Eye (tissue), 1 donor: ENCODE data around the gene OR6C75.
"Not testable (repeated sequence)": the region's sequence is repeated elsewhere in the genome, so short reads cannot be mapped to it uniquely, and the experiment has no call there.

Experiments
- DNase-seq: peaks from one replicate; pipeline ENCODE4 v3.0.0-alpha.2; 2015

Gene OR6C75

DNA sequence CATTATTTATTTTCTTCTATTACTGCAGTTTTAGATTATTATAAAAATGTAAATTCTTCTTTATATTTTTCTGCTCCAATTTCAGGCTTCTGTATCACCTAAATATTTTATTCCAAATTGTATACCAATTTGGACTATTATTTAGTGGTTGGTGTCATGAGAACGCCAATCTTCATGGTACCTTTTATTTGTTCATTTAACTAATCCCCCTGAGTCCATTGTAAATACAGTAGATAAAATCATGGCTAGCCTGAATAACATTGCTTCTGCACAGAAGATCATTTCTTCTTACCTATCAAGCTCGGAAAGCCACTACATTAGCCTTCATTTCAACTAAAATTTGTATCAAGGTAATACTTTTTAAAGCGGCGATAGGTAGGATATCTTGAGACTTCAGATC, at the start of gene OR6C75:
Gene OR6C75, plus strand, starts transcription at position 301 of the 400 bp plus-strand sequence. CDS start 2,136 bp downstream, outside the sequence.
- DNase-seq = no peak

- DNase-seq = no peak
Measured at GRCh38 chr12:55314043-55314442, 48.7 kb upstream of the OR6C75 start, which contains the start of gene OR6C1. Gene OR6C1 (plus strand): TSS chr12:55314343. CDS start chr12:55320600, 6,257 bp downstream.

DNA sequence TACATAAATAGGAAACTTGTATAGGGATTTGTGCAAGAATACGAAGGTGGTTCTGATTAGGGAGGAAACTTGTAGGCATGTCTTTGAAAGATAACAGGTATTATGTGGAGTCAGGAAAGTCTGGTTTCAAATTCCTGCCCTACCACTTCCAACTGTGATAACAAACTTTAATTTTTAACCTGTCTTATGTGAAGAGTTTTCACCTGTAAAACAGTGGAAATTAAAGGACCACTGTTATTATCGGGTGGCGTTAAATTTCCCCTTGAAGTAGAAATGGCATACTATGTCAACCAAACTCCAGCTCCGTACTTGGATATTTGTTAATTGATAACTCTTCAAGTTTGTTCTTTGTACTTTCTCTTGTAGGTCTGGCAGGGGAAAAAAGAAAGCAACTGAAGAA, 42.6 kb upstream of the OR6C75 start:
- no peak for DNase-seq

- not testable (repeated sequence) for DNase-seq
Measured at GRCh38 chr12:55325801-55326200, 37.0 kb upstream of the OR6C75 start.

- DNase-seq = no peak
Measured at GRCh38 chr12:55330446-55330845, 32.3 kb upstream of the OR6C75 start, which contains the start of gene OR6C3. Gene OR6C3 (plus strand): TSS chr12:55330746. CDS start chr12:55331701, 955 bp downstream.

DNA sequence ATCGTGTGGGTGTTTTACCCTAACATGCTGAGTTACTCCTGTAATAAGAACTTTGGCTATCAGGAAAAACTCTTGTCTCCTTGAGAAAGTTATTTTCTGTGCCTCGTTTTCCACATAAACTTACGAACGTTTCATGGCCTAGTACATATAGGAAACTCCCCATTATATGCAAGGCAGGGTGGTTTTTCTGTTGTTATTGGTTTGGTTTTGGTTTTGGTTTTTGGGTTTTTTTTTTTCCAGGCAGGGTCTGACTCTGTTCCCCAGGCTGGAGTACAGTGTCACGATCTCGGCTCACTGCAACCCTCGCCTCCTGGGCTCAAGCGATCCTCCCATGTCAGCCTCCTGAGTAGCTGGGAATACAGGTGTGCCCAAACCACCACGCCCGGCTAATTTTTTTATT, 26.8 kb upstream of the OR6C75 start:
- DNase-seq = no peak

GRCh38 chr12:55355338-55355737, 7.4 kb upstream of the OR6C75 start:
- not testable (repeated sequence) for DNase-seq

- no peak for DNase-seq
Measured at GRCh38 chr12:55365086-55365485, 2.3 kb downstream of the OR6C75 start.

GRCh38 chr12:55372521-55372920, 9.7 kb downstream of the OR6C75 start:
- DNase-seq = no peak

DNA sequence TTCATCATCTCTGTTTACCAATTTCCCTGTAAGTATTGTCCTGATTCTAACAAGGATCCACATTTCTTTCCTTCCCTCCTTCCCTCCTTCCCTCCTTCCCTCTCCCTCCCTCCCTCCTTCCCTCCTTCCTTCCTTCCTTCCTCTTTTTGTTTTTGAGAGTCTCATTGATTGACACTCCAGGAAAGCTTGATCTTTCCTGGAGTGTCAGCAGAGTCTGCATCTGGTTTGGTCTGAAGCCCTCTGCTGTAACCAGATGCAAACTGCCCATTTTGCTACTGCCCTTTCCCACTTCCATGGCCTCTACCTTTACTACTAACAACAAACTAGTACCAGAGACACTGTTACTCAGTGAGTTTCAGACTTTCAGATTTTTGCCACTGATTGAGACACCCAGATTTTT, 23.1 kb downstream of the OR6C75 start:
- no peak for DNase-seq

GRCh38 chr12:55392032-55392795, 29.4 kb downstream of the OR6C75 start:
- no peak for DNase-seq

DNA sequence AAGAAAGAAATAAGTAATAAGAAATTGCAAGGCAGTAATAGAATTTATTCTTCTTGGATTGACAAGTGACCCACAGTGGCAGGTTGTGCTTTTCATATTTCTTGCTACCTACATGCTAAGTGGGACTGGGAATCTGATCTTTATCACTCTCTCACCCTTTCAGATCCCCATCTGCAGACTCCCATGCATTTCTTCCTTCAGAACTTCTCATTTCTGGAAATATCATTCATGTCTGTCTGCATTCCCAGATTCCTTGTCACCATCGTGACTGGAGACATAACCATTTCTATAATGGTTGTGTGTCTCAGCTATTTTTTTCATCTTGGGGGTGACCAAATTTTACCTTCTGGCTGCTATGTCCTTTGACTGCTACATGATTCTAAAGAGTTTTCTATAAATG, 33.6 kb downstream of the OR6C75 start:
- DNase-seq = no peak

DNA sequence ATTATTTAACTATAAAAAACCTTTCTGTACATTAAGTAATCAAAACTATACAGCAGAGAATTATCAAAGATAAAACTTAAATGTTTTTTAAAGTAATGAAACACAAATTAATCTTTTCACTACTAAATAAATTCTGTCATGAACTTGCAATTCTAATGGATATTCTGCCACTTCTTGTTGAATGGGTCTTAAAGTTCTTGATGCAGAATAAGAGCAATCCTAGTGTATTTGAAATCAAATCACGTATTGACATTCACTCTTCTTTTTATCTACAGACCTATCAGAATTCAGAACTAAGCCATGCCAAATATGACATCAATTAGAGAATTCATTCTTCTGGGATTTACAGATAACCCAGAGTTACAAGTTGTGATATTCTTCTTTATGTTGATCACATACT, 37.5 kb downstream of the OR6C75 start, which contains the start of gene OR6C65:
Gene OR6C65, plus strand, starts transcription at position 301 of the 400 bp plus-strand sequence. Its CDS starts 0 bp downstream, at position 301.
- DNase-seq = no peak

DNA sequence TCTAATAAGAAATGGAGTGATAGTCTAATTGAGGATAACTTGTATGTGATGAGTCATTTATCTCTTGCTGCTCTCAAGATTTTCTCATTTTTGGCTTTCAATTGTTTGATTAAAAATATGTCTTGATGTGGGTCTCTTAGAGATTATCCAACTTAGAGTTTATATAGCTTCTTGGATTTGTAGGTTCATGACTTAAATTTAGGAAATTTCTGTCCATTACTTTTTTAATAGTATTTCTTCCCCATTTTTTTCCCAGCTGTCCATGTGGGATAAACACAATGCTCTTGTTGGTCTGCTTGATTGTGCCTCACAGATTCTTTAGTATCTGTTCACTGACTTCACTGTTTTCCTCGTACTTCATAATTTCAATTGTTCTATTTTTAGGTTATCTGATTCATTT, 45.1 kb downstream of the OR6C75 start:
- DNase-seq = no peak

- DNase-seq = not testable (repeated sequence)
Measured at GRCh38 chr12:55409133-55409532, 46.4 kb downstream of the OR6C75 start.

GRCh38 chr12:55412138-55412537, 49.4 kb downstream of the OR6C75 start:
- DNase-seq = not testable (repeated sequence)

- not testable (repeated sequence) for DNase-seq
Measured at GRCh38 chr12:55413498-55414388, 51.0 kb downstream of the OR6C75 start.

- DNase-seq = peak; percentile 25
Measured at GRCh38 chr12:55414396-55414823, 51.6 kb downstream of the OR6C75 start.

DNA sequence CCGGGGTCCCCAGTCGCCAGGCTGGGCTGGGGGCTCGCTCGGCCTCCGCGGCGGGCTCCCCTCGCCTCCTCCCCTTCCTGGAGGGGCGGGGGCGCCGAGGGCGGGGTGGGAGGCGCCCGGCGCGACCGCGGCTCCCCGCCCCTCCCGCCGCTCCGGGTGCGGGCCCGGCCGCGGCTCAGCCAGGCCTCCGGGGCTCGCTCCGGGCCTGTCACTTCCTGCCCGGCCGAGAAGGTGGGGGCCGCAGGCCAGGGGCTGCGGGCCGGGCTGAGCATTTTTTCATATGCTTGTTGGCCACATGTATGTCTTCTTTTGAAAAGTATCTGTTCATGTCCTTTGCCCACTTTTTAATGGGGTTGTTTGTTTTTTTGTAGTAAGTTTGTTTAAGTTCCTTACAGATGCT, 52.1 kb downstream of the OR6C75 start:
- not testable (repeated sequence) for DNase-seq

DNA sequence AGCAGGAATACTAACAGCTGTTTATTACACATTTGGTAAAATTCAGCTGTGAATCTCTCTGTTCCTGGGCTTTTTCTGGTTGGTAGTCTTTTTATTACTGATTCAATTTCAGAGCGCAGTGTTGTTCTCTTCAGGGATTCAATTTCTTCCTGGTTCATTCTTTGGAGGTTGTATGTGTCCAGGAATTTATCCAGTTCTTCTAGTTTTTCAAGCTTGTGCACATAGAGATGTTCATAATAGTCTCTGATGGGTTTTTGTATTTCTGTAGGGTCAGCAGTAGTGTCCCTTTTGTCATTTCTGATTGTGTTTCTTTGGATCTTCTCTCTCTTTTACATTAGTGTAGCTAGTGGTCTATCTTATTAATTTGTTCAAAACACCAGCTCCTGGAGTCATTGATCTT, 54.2 kb downstream of the OR6C75 start:
- DNase-seq = no peak
